Right cardiac atrium (tissue), 5 donors: ENCODE data around the gene SOBP. TPM values are rescaled to one million over a fixed set of nuclear protein-coding genes. Genes with fewer than 3 reads are reported as not detected.
"Not testable (repeated sequence)": the region's sequence is repeated elsewhere in the genome, so short reads cannot be mapped to it uniquely, and the experiment has no call there.

Source experiments
- ATAC-seq, 2 donors: fragments of 200-7000 bp; cut with Tn5 transposase; one replicate each; pipeline versions ENCODE4 v1.8.0 to v1.9.1; 2020; ENCODE audit warnings: moderate library complexity in 2 of 2, mild to moderate bottlenecking in 1 of 2
- DNase-seq, 3 donors: peaks; one replicate each; pipeline ENCODE4 v3.0.0-alpha.2; 2020
- H3K27ac ChIP-seq: one replicate; pipeline ENCODE4 v1.5.1; 2013; ENCODE audit warnings: mild to moderate bottlenecking, low read length, control low read depth, moderate library complexity
- H3K27me3 ChIP-seq: one replicate; pipeline ENCODE4 v1.6.1; 2013; ENCODE audit not compliant: control insufficient read depth, insufficient read depth
- H3K4me1 ChIP-seq: one replicate; pipeline ENCODE4 v1.6.1; 2013; ENCODE audit warnings: low read length; ENCODE audit not compliant: control insufficient read depth, insufficient read depth
- H3K4me3 ChIP-seq: one replicate; pipeline ENCODE4 v1.5.1; 2013; ENCODE audit warnings: low read length, control low read depth
- H3K9me3 ChIP-seq: one replicate; pipeline ENCODE4 v1.6.1; 2013; ENCODE audit warnings: low read length; ENCODE audit not compliant: control insufficient read depth
- WGBS: extraction: QIAGEN DNeasy Blood & Tissue Kit; methylation state at CpG from one replicate; pipeline ENCODE4 v1.1.7; 2013; 5-methylcytosine and 5-hydroxymethylcytosine counted together
- intact Hi-C, 4 donors: fragments of 100-400 bp; cut with DNase I; formaldehyde crosslinking; loops; one replicate each; pipeline versions ENCODE4 v1.11.0 to v1.14.0; 2022 to 2023
- polyA plus RNA-seq: library from polyadenylated mRNA; stranded (reverse); fragments of 200-250 nt; gene quantifications from one replicate; pipeline ENCODE4 v1.2.3, GENCODE V29; 2013
- total RNA-seq, 4 donors: library from RNA; stranded (reverse); fragmentation: NEBNext Ultra II Directional; extraction: Animal tissue kit (Norgen Biotek cat#: 25700); gene quantifications; one replicate each; pipeline ENCODE4 v1.2.1, GENCODE V29; 2021
- donor health status: healthy with polysubstance abuse.
- donor health status: DM: no; HTN: yes; CAD: no.
- donor health status: DM: no; HTN: no; CAD: no.
- donor health status: DM: no; HTN: yes; CAD: no; lungs with severe emphysema.
- donor health status: DM: yes; HTN: yes; CAD: no.

The SOBP gene
- total and polyA plus RNA-seq, 5 donors: 10.4 to 20.6 (median 17.7) TPM

GRCh38 chr6:107506145-107506544 lies 16.2 kb downstream of the SOBP start:
- ATAC-seq (no peak), DNase-seq (no peak)
- WGBS: 89% methylated on average over 1 of the region's 1 CpG
- H3K4me1 ChIP-seq: peaks cover 2% of the 10 kb centered on the region
- H3K27ac ChIP-seq: no peak overlapping the region
- H3K27me3 ChIP-seq: no peaks in the 10 kb centered on the region
- H3K4me3 ChIP-seq: no peak overlapping the region
- no peaks in the 10 kb centered on the region for H3K9me3 ChIP-seq
- intact Hi-C loops: no loop called here

GRCh38 chr6:107509506-107509905 lies 19.6 kb downstream of the SOBP start:
- intact Hi-C loops: no loop called here

GRCh38 chr6:107510108-107510507 lies 20.2 kb downstream of the SOBP start:
- Histone ChIP-seq H3K27ac (no peak overlapping the region), H3K9me3 (no peaks in the 10 kb centered on the region), H3K4me1 (peaks cover 6% of the 10 kb centered on the region), H3K4me3 (no peak overlapping the region), H3K27me3 (no peaks in the 10 kb centered on the region)
- 72% methylated on average over 2 of the region's 2 CpGs for WGBS
- DNase-seq (no peak), ATAC-seq (no peak)
- intact Hi-C loops: no loop called here

More at GRCh38 chr6:107509506-107509905, 19.6 kb downstream of the SOBP start:
- 32% methylated on average over 3 of the region's 3 CpGs for WGBS
- no peak for DNase-seq
- Histone ChIP-seq H3K4me1 (peaks cover 6% of the 10 kb centered on the region), H3K9me3 (no peaks in the 10 kb centered on the region), H3K4me3 (no peak overlapping the region), H3K27ac (no peak overlapping the region), H3K27me3 (no peaks in the 10 kb centered on the region)
- ATAC-seq: no peak

- ATAC-seq: peak; percentile 92 to 97
- peak; percentile 74 to 94 (median 92) for DNase-seq
- peaks cover 6% of the 10 kb centered on the region for H3K4me1 ChIP-seq
- no peaks in the 10 kb centered on the region for H3K9me3 ChIP-seq
- intact Hi-C loops: no loop called here
- H3K4me3 ChIP-seq: no peak overlapping the region
- H3K27ac ChIP-seq: peak overlapping the region; percentile 14
- H3K27me3 ChIP-seq: no peaks in the 10 kb centered on the region
- WGBS: 46% methylated on average over 5 of the region's 5 CpGs
Observed at GRCh38 chr6:107511511-107511993, 21.6 kb downstream of the SOBP start.

DNA sequence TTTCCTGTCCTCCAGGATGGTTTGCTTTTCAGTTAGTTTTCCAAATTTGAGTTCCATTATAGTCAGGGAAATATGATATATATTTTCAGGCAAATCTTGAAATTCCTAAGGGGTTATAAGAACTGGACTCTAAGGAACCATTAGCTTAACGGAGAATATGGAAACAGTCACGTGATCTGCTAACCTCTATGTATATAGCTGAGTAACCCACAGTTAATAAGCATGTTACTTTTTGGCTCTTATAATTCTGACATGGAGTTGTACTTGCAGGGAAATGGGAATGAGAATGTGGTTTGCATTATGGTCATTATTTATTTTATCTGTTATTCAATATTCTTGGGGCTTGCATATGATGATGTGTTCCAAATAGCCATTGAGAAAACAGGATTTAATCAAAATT lies 23.3 kb downstream of the SOBP start:
- no peak overlapping the region for H3K4me3 ChIP-seq
- WGBS: 70% methylated on average over 2 of the region's 2 CpGs
- peaks cover 6% of the 10 kb centered on the region for H3K4me1 ChIP-seq
- ATAC-seq (no peak), DNase-seq (no peak)
- H3K9me3 ChIP-seq: no peaks in the 10 kb centered on the region
- intact Hi-C loops: no loop called here
- H3K27me3 ChIP-seq: no peaks in the 10 kb centered on the region
- H3K27ac ChIP-seq: no peak overlapping the region

DNA sequence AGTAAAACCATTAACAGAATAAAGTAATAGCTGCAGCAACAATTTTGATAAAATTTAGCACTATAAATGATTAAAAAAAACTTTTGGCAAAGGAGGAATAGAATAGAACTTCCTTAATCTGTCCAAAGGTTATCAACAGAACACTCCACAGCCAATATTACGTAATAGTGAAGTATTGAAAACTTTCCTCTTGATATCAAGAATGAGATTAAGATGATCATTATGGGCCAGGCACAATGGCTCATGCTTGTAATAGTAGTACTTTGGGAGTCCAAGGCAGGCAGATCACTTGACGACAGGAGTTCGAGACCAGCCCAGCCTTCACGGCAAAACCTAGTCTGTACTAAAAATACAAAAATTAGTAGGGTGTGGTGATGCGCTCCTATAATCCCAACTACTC lies 26.0 kb downstream of the SOBP start:
- DNase-seq (no peak), ATAC-seq (no peak)
- Histone ChIP-seq H3K9me3 (no peaks in the 10 kb centered on the region), H3K4me3 (no peak overlapping the region), H3K4me1 (peaks cover 4% of the 10 kb centered on the region), H3K27ac (no peak overlapping the region), H3K27me3 (no peaks in the 10 kb centered on the region)
- 98% methylated on average over 5 of the region's 5 CpGs for WGBS
- intact Hi-C loops: no loop called here

DNA sequence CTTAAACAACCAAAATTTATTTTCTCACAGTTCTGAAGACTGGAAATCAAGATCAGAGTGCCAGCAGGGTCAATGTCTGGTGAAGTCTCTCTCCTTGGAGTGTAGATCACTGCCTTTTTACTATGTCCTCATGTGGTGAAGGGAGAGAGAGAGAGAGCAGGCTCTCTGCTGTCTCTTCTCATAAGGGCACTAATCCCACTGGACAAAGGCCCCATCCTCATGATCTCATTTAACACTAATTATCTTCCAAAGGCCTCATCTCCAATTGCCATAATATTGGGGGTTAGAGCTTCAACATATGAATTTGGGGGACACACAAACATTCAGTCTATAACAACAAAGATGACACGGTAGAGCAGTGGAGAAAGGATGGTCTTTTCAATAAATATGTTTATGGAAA lies 27.4 kb downstream of the SOBP start:
- Histone ChIP-seq H3K27me3 (no peaks in the 10 kb centered on the region), H3K9me3 (no peaks in the 10 kb centered on the region), H3K27ac (no peak overlapping the region), H3K4me1 (no peaks in the 10 kb centered on the region), H3K4me3 (no peak overlapping the region)
- intact Hi-C loops: no loop called here
- 96% methylated on average over 1 of the region's 1 CpG for WGBS
- no peak for ATAC-seq
- no peak for DNase-seq

- H3K27me3 ChIP-seq, H3K9me3 ChIP-seq, intact Hi-C loops, DNase-seq, H3K27ac ChIP-seq, H3K4me1 ChIP-seq, H3K4me3 ChIP-seq: not testable (repeated sequence)
- WGBS: 73% methylated on average over 5 of the region's 5 CpGs
- peak; percentile 47 to 51 for ATAC-seq
Observed at GRCh38 chr6:107519224-107519623, 29.3 kb downstream of the SOBP start.

DNA sequence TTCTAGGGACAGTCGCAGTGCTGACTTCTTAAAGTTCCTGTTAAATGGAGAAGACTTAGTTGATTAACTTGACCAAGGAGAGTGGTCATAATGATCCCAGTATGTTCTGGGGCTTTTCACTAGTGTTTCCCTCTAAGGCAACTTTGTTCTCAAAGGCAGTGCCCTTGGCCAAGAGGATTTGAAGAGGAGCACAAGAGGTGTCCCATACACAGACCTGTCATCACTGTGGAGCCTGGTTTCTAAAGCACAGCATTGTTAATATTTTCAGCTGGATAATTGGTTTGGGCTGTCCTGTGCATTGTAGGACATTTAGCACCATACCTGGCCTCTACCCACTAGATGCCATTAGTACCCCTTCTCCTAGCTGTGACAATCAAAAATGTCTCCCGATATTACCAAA lies 30.8 kb downstream of the SOBP start:
- intact Hi-C loops, H3K27me3 ChIP-seq, DNase-seq, H3K4me3 ChIP-seq, H3K27ac ChIP-seq, H3K9me3 ChIP-seq, H3K4me1 ChIP-seq: not testable (repeated sequence)
- peak in 1 of 2 donors; percentile 51 for ATAC-seq
- 0% methylated on average over 1 of the region's 2 CpGs for WGBS

- intact Hi-C loops: no loop called here
- H3K27me3 ChIP-seq: no peaks in the 10 kb centered on the region
- no peak overlapping the region for H3K4me3 ChIP-seq
- H3K9me3 ChIP-seq: no peaks in the 10 kb centered on the region
- H3K4me1 ChIP-seq: peaks cover 7% of the 10 kb centered on the region
- H3K27ac ChIP-seq: no peak overlapping the region
- 75% methylated on average over 5 of the region's 5 CpGs for WGBS
- no peak for DNase-seq
- ATAC-seq: peak in 1 of 2 donors; percentile 11
Observed at GRCh38 chr6:107523054-107523791, 33.3 kb downstream of the SOBP start.

GRCh38 chr6:107523794-107524193 lies 33.9 kb downstream of the SOBP start:
- DNase-seq (no peak), ATAC-seq (no peak)
- 92% methylated on average over 2 of the region's 2 CpGs for WGBS
- no peaks in the 10 kb centered on the region for H3K27me3 ChIP-seq
- intact Hi-C loops: no loop called here
- peaks cover 7% of the 10 kb centered on the region for H3K4me1 ChIP-seq
- no peak overlapping the region for H3K27ac ChIP-seq
- H3K9me3 ChIP-seq: no peaks in the 10 kb centered on the region
- no peak overlapping the region for H3K4me3 ChIP-seq
